WTC11 (cell line): ENCODE data around the gene LSR. TPM values are rescaled to one million over a fixed set of nuclear protein-coding genes. Genes with fewer than 3 reads are reported as not detected.
A peak's percentile ranks its signal among the peaks of the same experiment; 100 is the strongest.
"Not testable (repeated sequence)": the region's sequence is repeated elsewhere in the genome, so short reads cannot be mapped to it uniquely, and the experiment has no call there.

Source experiments
- ATAC-seq: fragments of 200-7000 bp; cut with Tn5 transposase; 2 replicates; pipeline ENCODE4 v1.10.0; 2021; ENCODE audit warnings: mild to moderate bottlenecking, moderate library complexity
- CTCF ChIA-PET: fragments of 300-600 bp; sonication (Branson Sonifier 250); formaldehyde crosslinking; loops from one replicate; lab custom pipeline; 2021; ENCODE audit warnings: antibody characterized with exemption; lab: Charles Lee
- POLR2A ChIA-PET: fragments of 350-600 bp; sonication (Branson Sonifier 250); formaldehyde crosslinking; loops from one replicate; lab custom pipeline; 2021; ENCODE audit warnings: antibody characterized with exemption; lab: Charles Lee
- DNase-seq: peaks from one replicate; pipeline ENCODE4 v3.0.0; 2021; ENCODE audit warnings: low spot score
- H3K27ac Mint-ChIP-seq: 2 replicates; pipeline ENCODE4 v1.8.0; 2021; ENCODE audit warnings: mixed read lengths
- H3K27me3 Mint-ChIP-seq: 2 replicates; pipeline ENCODE4 v1.8.0; 2021; ENCODE audit warnings: low read depth, mild to moderate bottlenecking, moderate library complexity, mixed read lengths
- H3K36me3 Mint-ChIP-seq: 2 replicates; pipeline ENCODE4 v1.8.0; 2021; ENCODE audit warnings: mixed read lengths
- H3K4me1 Mint-ChIP-seq: 2 replicates; pipeline ENCODE4 v1.8.0; 2022; ENCODE audit warnings: mixed read lengths
- H3K4me3 Mint-ChIP-seq: 2 replicates; pipeline ENCODE4 v1.8.0; 2021; ENCODE audit warnings: mild to moderate bottlenecking, moderate library complexity, mixed read lengths
- H3K9me3 Mint-ChIP-seq: 2 replicates; pipeline ENCODE4 v1.8.0; 2021; ENCODE audit warnings: mixed read lengths
- ATF1 ChIP-seq: sonication (generic); formaldehyde crosslinking; IDR thresholded peaks from 2 replicates; pipeline ENCODE4 v1.8.1; 2023; ENCODE audit warnings: mild to moderate bottlenecking, moderate library complexity, missing genetic modification reagents
- FOXJ3 ChIP-seq: sonication (generic); formaldehyde crosslinking; IDR thresholded peaks from 2 replicates; pipeline ENCODE4 v1.9.0; 2021; ENCODE audit warnings: missing genetic modification reagents, mild to moderate bottlenecking, borderline replicate concordance
- FOXK1 ChIP-seq: sonication (generic); formaldehyde crosslinking; IDR thresholded peaks from 2 replicates; pipeline ENCODE4 v1.8.0; 2022; ENCODE audit warnings: mild to moderate bottlenecking, moderate library complexity, missing genetic modification reagents
- GRHL2 ChIP-seq: fragments of 250-450 bp; sonication (Bioruptor Pico); IDR thresholded peaks from 2 replicates; pipeline ENCODE4 v1.8.0; 2022; ENCODE audit warnings: mild to moderate bottlenecking, moderate library complexity; ENCODE audit not compliant: insufficient replicate concordance, severe bottlenecking
- HMGA2 ChIP-seq: fragments of 250-450 bp; sonication (Bioruptor Pico); IDR thresholded peaks from 2 replicates; pipeline ENCODE4 v1.4.0; 2021; ENCODE audit warnings: mild to moderate bottlenecking, moderate library complexity
- IRF1 ChIP-seq: sonication (generic); formaldehyde crosslinking; IDR thresholded peaks from 2 replicates; pipeline ENCODE4 v1.8.0; 2023; ENCODE audit warnings: missing genetic modification reagents
- IRF2 ChIP-seq: sonication (generic); formaldehyde crosslinking; IDR thresholded peaks from 2 replicates; pipeline ENCODE4 v1.8.0; 2022; ENCODE audit warnings: low read depth, missing genetic modification reagents, borderline replicate concordance
- JUN ChIP-seq: sonication (generic); formaldehyde crosslinking; IDR thresholded peaks from 2 replicates; pipeline ENCODE4 v1.8.0; 2023; ENCODE audit warnings: mild to moderate bottlenecking, missing genetic modification reagents
- MLX ChIP-seq: sonication (generic); formaldehyde crosslinking; IDR thresholded peaks from 2 replicates; pipeline ENCODE4 v1.8.1; 2023; ENCODE audit warnings: mild to moderate bottlenecking, missing genetic modification reagents, moderate library complexity
- NFE2L1 ChIP-seq: sonication (generic); formaldehyde crosslinking; IDR thresholded peaks from 2 replicates; pipeline ENCODE4 v1.8.1; 2023; ENCODE audit warnings: missing genetic modification reagents
- OVOL2 ChIP-seq: fragments of 250-450 bp; sonication (Bioruptor Pico); IDR thresholded peaks from 2 replicates; pipeline ENCODE4 v1.9.0; 2021; ENCODE audit warnings: mild to moderate bottlenecking, borderline replicate concordance
- RELA ChIP-seq: sonication (generic); formaldehyde crosslinking; IDR thresholded peaks from 2 replicates; pipeline ENCODE4 v1.8.1; 2022; ENCODE audit warnings: missing genetic modification reagents, mild to moderate bottlenecking, borderline replicate concordance
- RORB ChIP-seq: fragments of 250-450 bp; sonication (Bioruptor Pico); IDR thresholded peaks from 2 replicates; pipeline ENCODE4 v1.9.0; 2021; ENCODE audit warnings: mild to moderate bottlenecking
- TCF7 ChIP-seq: sonication (generic); formaldehyde crosslinking; IDR thresholded peaks from 2 replicates; pipeline ENCODE4 v1.8.0; 2022; ENCODE audit warnings: mild to moderate bottlenecking, low read depth, missing genetic modification reagents, moderate library complexity
- TEAD4 ChIP-seq: sonication (generic); formaldehyde crosslinking; IDR thresholded peaks from 2 replicates; pipeline ENCODE4 v1.8.0; 2022; ENCODE audit warnings: mild to moderate bottlenecking, missing genetic modification reagents
- TP53 ChIP-seq: sonication (generic); formaldehyde crosslinking; IDR thresholded peaks from 2 replicates; pipeline ENCODE4 v1.8.1; 2023; ENCODE audit warnings: mild to moderate bottlenecking, missing genetic modification reagents
- ZNF121 ChIP-seq: sonication (generic); formaldehyde crosslinking; IDR thresholded peaks from 2 replicates; pipeline ENCODE4 v1.8.0; 2023; ENCODE audit warnings: missing genetic modification reagents
- ZNF232 ChIP-seq: sonication (generic); formaldehyde crosslinking; IDR thresholded peaks from 2 replicates; pipeline ENCODE4 v1.8.0; 2022; ENCODE audit warnings: mild to moderate bottlenecking, missing genetic modification reagents
- ZNF263 ChIP-seq: sonication (generic); formaldehyde crosslinking; IDR thresholded peaks from 2 replicates; pipeline ENCODE4 v1.8.1; 2022; ENCODE audit warnings: low read depth, mild to moderate bottlenecking, moderate library complexity, missing genetic modification reagents
- ZNF671 ChIP-seq: fragments of 250-450 bp; sonication (Bioruptor Pico); IDR thresholded peaks from 2 replicates; pipeline ENCODE4 v1.8.0; 2021; ENCODE audit warnings: mild to moderate bottlenecking
- total RNA-seq: library from RNA; stranded (reverse); gene quantifications from 3 replicates; pipeline ENCODE4 v1.2.3, GENCODE V29; 2021
- TF ChIP-seq, protein P1 (sequence below): sonication (generic); formaldehyde crosslinking; IDR thresholded peaks from 2 replicates; pipeline ENCODE4 v1.8.0; 2022; ENCODE audit warnings: mild to moderate bottlenecking, missing genetic modification reagents
- TF ChIP-seq, protein P2 (sequence below): sonication (generic); formaldehyde crosslinking; IDR thresholded peaks from 2 replicates; pipeline ENCODE4 v1.8.1; 2023; ENCODE audit warnings: mild to moderate bottlenecking, moderate library complexity, missing genetic modification reagents
- TF ChIP-seq, protein P3 (sequence below): sonication (generic); formaldehyde crosslinking; IDR thresholded peaks from 2 replicates; pipeline ENCODE4 v1.8.0; 2022; ENCODE audit warnings: missing genetic modification reagents
- TF ChIP-seq, protein P4 (sequence below): sonication (generic); formaldehyde crosslinking; conservative IDR thresholded peaks from 2 replicates; pipeline ENCODE4 v1.8.1; 2022; ENCODE audit warnings: mild to moderate bottlenecking, missing genetic modification reagents
- TF ChIP-seq, protein P5 (sequence below): sonication (generic); formaldehyde crosslinking; IDR thresholded peaks from 2 replicates; pipeline ENCODE4 v1.8.1; 2022; ENCODE audit warnings: mild to moderate bottlenecking, moderate library complexity, missing genetic modification reagents

LSR gene
- total RNA-seq, 1 experiment from 2014 or later = 130 TPM

DNA sequence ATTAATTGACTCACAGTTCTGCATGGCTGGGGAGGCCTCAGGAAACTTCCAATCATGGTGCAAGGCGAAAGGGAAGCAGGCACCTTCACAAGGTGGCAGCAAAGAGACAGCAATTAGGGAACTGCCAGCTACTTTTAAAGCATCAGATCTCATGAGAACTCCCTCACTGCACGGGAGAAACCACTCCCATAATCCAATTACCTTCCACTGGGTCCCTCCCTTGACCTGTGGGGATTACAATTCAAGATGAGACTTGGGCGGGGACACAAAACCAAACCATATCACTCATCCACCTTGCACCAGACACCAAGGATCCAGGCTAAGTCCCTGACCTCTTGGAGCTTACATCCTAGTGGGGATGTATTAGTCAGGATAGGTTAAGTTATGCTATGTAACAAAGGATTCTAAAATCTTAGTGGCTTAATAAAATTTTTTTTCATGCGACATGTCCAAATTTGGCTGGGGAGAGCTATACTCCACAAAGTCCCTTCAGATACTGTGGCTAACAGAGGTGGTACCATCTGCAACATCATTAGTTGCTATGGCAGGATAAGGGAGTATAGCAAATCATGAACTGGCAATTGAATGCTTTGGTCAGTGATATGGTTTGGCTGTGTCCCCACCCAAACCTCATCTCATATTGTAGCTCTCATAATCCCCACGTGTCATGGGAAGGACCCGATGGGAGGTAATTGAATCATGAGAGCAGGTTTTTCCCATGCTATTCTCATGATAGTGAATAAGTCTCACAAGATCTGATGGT is 12.0 kb upstream of the LSR start:
- Mint-ChIP-seq H3K4me1 (no peaks in the 10 kb centered on the region), H3K36me3 (peaks cover 3% of the 10 kb centered on the region; the same call in 1 of the 2 replicates), H3K4me3 (no peak overlapping the region), H3K9me3 (peaks cover 34% of the 10 kb centered on the region), H3K27ac (no peak overlapping the region), H3K27me3 (peaks cover 18% of the 10 kb centered on the region)
- ChIA-PET CTCF (interaction anchor here (0.9 to 3.3 kb wide), 7 partner anchors 12 to 224 kb away, joined by 3 to 11 read pairs (median 4); no protein-coding TSS in a partner anchor), POLR2A (interaction anchor here (0.7 kb wide), 1 partner anchor 24 kb away, joined by 4 read pairs; no protein-coding TSS in a partner anchor)
- ATAC-seq = peak; percentile 72
- TF ChIP-seq TEAD4 (CRISPR knock-in tag) (no peak), NFE2L1 (CRISPR knock-in tag) (no peak), OVOL2 (no peak), ZNF671 (CRISPR knock-in tag) (no peak), ATF1 (no peak), JUN (CRISPR knock-in tag) (no peak), TCF7 (CRISPR knock-in tag) (no peak), HMGA2 (CRISPR knock-in tag) (no peak), FOXJ3 (CRISPR knock-in tag) (no peak), ZNF232 (CRISPR knock-in tag) (no peak), FOXK1 (CRISPR knock-in tag) (no peak), GRHL2 (CRISPR knock-in tag) (no peak)
- TF ChIP-seq, protein P1, sequence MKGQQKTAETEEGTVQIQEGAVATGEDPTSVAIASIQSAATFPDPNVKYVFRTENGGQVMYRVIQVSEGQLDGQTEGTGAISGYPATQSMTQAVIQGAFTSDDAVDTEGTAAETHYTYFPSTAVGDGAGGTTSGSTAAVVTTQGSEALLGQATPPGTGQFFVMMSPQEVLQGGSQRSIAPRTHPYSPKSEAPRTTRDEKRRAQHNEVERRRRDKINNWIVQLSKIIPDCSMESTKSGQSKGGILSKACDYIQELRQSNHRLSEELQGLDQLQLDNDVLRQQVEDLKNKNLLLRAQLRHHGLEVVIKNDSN (CRISPR knock-in tag) = no peak
- TF ChIP-seq, protein P2, sequence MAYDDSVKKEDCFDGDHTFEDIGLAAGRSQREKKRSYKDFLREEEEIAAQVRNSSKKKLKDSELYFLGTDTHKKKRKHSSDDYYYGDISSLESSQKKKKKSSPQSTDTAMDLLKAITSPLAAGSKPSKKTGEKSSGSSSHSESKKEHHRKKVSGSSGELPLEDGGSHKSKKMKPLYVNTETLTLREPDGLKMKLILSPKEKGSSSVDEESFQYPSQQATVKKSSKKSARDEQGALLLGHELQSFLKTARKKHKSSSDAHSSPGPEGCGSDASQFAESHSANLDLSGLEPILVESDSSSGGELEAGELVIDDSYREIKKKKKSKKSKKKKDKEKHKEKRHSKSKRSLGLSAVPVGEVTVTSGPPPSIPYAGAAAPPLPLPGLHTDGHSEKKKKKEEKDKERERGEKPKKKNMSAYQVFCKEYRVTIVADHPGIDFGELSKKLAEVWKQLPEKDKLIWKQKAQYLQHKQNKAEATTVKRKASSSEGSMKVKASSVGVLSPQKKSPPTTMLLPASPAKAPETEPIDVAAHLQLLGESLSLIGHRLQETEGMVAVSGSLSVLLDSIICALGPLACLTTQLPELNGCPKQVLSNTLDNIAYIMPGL (CRISPR knock-in tag) = no peak
- TF ChIP-seq, protein P3, sequence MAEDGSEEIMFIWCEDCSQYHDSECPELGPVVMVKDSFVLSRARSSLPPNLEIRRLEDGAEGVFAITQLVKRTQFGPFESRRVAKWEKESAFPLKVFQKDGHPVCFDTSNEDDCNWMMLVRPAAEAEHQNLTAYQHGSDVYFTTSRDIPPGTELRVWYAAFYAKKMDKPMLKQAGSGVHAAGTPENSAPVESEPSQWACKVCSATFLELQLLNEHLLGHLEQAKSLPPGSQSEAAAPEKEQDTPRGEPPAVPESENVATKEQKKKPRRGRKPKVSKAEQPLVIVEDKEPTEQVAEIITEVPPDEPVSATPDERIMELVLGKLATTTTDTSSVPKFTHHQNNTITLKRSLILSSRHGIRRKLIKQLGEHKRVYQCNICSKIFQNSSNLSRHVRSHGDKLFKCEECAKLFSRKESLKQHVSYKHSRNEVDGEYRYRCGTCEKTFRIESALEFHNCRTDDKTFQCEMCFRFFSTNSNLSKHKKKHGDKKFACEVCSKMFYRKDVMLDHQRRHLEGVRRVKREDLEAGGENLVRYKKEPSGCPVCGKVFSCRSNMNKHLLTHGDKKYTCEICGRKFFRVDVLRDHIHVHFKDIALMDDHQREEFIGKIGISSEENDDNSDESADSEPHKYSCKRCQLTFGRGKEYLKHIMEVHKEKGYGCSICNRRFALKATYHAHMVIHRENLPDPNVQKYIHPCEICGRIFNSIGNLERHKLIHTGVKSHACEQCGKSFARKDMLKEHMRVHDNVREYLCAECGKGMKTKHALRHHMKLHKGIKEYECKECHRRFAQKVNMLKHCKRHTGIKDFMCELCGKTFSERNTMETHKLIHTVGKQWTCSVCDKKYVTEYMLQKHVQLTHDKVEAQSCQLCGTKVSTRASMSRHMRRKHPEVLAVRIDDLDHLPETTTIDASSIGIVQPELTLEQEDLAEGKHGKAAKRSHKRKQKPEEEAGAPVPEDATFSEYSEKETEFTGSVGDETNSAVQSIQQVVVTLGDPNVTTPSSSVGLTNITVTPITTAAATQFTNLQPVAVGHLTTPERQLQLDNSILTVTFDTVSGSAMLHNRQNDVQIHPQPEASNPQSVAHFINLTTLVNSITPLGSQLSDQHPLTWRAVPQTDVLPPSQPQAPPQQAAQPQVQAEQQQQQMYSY (CRISPR knock-in tag) = no peak
- TF ChIP-seq, protein P4, sequence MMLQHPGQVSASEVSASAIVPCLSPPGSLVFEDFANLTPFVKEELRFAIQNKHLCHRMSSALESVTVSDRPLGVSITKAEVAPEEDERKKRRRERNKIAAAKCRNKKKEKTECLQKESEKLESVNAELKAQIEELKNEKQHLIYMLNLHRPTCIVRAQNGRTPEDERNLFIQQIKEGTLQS = no peak
- DNase-seq = no peak

GRCh38 chr19:35239597-35239996 is 9.2 kb upstream of the LSR start:
- H3K4me1 Mint-ChIP-seq, DNase-seq, H3K4me3 Mint-ChIP-seq, CTCF ChIA-PET, H3K27ac Mint-ChIP-seq, H3K36me3 Mint-ChIP-seq, POLR2A ChIA-PET, ATAC-seq: not testable (repeated sequence)
- Mint-ChIP-seq H3K27me3 (peaks cover 18% of the 10 kb centered on the region), H3K9me3 (peaks cover 33% of the 10 kb centered on the region)

DNA sequence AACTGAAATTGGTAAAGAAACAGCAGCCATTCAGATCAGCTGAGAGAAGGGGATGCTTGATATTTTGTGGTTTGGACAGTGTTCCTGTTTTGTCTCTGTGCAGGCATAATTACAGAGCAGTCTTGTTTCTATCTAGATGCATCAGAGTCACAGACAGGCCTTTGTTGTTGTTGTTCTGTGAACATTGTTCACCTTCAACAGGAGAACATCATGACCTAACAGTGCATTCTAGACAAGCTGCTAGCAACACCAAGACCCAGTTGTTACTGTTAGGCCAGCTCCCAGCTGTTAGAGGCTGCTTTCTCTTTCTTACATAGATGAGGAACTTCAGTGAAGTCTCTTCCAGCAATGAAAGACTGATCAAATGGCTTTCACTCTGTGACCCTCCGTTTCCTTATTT is 8.5 kb upstream of the LSR start:
- Mint-ChIP-seq H3K27ac (no peak overlapping the region), H3K4me1 (no peaks in the 10 kb centered on the region), H3K4me3 (no peak overlapping the region)
- TF ChIP-seq ZNF263 (no peak), RELA (CRISPR knock-in tag) (no peak), TP53 (no peak), IRF1 (CRISPR knock-in tag) (no peak), IRF2 (CRISPR knock-in tag) (no peak), MLX (CRISPR knock-in tag) (no peak), RORB (CRISPR knock-in tag) (no peak), ZNF121 (CRISPR knock-in tag) (no peak)
- TF ChIP-seq, protein P5, sequence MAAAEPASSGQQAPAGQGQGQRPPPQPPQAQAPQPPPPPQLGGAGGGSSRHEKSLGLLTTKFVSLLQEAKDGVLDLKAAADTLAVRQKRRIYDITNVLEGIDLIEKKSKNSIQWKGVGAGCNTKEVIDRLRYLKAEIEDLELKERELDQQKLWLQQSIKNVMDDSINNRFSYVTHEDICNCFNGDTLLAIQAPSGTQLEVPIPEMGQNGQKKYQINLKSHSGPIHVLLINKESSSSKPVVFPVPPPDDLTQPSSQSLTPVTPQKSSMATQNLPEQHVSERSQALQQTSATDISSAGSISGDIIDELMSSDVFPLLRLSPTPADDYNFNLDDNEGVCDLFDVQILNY (CRISPR knock-in tag) = no peak

More for the DNA sequence above, 8.5 kb upstream of the LSR start:
- Mint-ChIP-seq H3K27me3 (peaks cover 18% of the 10 kb centered on the region), H3K36me3 (peaks cover 3% of the 10 kb centered on the region; the same call in 1 of the 2 replicates), H3K9me3 (peaks cover 26% of the 10 kb centered on the region)
- ChIA-PET POLR2A (no interaction called here), CTCF (interaction anchor here (0.6 kb wide), 1 partner anchor 64 kb away, joined by 4 read pairs; no protein-coding TSS in a partner anchor)
- DNase-seq = no peak
- no peak for ATAC-seq
